ENCODE data around the gene MRPL50.

DNA sequence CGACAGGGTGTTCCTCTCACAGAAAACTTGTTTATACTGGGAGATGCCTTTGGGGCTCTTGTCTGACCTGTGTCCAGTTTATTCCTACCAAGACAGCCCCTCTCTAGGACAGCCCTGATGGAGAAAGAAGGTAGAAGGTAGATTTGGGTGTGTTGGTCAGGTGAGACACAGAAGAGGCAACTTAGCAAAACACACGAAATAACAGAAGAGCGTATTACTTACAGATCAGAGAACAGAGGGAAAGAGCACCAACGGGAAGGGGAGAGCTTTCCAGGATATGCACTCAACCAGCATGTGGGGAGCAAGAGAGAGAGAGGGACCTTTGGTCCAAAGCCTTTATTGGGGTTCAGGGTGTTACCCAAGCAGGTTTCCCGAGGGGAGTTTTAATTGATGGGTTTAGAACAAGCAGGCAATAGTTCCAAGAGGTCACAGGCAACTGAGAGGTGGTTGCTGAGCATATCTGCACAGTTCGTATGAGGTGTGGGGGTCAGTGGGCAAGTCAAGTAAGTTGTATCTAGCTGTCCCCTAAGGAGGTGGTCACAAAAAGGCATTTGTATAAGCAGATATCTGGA lies 45.4 kb downstream of the MRPL50 start:
- TF ChIP-seq CTCF (IDR thresholded peaks at IDR 0.05) (no peak), POLR2A (IDR thresholded peaks at IDR 0.05) (no peak)

Measured in right lobe of liver (tissue), 4 donors.